HEK293 (cell line): Measurements from ENCODE around the gene PRKACB.

Experiments used
- HIC1 ChIP-seq: fragments of 450-650 bp; formaldehyde crosslinking; IDR thresholded peaks from 2 replicates; pipeline ENCODE4 v1.5.1; 2016; ENCODE audit warnings: missing biosample characterization, missing genetic modification characterization
- MZF1 ChIP-seq: fragments of 450-650 bp; formaldehyde crosslinking; IDR thresholded peaks from 2 replicates; pipeline ENCODE4 v1.5.1; 2017; ENCODE audit warnings: missing biosample characterization, missing genetic modification characterization, borderline replicate concordance
- SALL2 ChIP-seq: fragments of 450-650 bp; formaldehyde crosslinking; IDR thresholded peaks from 2 replicates; pipeline ENCODE4 v1.5.0; 2017; ENCODE audit warnings: missing biosample characterization, mild to moderate bottlenecking, missing genetic modification characterization, borderline replicate concordance
- ZNF140 ChIP-seq: fragments of 450-650 bp; formaldehyde crosslinking; IDR thresholded peaks from 2 replicates; pipeline ENCODE4 v1.5.1; 2016; ENCODE audit warnings: missing biosample characterization, missing genetic modification characterization
- ZNF600 ChIP-seq: fragments of 450-650 bp; formaldehyde crosslinking; IDR thresholded peaks from 2 replicates; pipeline ENCODE4 v1.5.1; 2016; ENCODE audit warnings: missing biosample characterization, missing genetic modification characterization
- TF ChIP-seq, protein P1 (sequence below): fragments of 450-650 bp; formaldehyde crosslinking; IDR thresholded peaks from 2 replicates; pipeline ENCODE4 v1.5.1; 2016; ENCODE audit warnings: missing biosample characterization, missing genetic modification characterization, borderline replicate concordance
- TF ChIP-seq, protein P2 (sequence below): fragments of 450-650 bp; formaldehyde crosslinking; conservative IDR thresholded peaks from 2 replicates; pipeline ENCODE4 v1.5.1; 2016; ENCODE audit warnings: low read depth, missing biosample characterization, missing genetic modification characterization
- TF ChIP-seq, protein P3 (sequence below): fragments of 450-650 bp; formaldehyde crosslinking; IDR thresholded peaks from 2 replicates; pipeline ENCODE4 v1.5.1; 2016; ENCODE audit warnings: missing biosample characterization, missing genetic modification characterization
- TF ChIP-seq, protein P4 (sequence below): fragments of 450-650 bp; formaldehyde crosslinking; IDR thresholded peaks from 2 replicates; pipeline ENCODE4 v1.5.1; 2017; ENCODE audit warnings: missing biosample characterization, mild to moderate bottlenecking, missing genetic modification characterization, moderate library complexity

GRCh38 chr1:84246213-84246612, 102.1 kb downstream of the PRKACB start:
- TF ChIP-seq, protein P1, sequence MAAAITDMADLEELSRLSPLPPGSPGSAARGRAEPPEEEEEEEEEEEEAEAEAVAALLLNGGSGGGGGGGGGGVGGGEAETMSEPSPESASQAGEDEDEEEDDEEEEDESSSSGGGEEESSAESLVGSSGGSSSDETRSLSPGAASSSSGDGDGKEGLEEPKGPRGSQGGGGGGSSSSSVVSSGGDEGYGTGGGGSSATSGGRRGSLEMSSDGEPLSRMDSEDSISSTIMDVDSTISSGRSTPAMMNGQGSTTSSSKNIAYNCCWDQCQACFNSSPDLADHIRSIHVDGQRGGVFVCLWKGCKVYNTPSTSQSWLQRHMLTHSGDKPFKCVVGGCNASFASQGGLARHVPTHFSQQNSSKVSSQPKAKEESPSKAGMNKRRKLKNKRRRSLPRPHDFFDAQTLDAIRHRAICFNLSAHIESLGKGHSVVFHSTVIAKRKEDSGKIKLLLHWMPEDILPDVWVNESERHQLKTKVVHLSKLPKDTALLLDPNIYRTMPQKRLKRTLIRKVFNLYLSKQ (tag by site-specific recombination), result no peak
- TF ChIP-seq SALL2 (tag by site-specific recombination) (no peak), MZF1 (tag by site-specific recombination) (no peak), ZNF140 (tag by site-specific recombination) (no peak), ZNF600 (no peak), HIC1 (tag by site-specific recombination) (no peak)
- TF ChIP-seq, protein P2, sequence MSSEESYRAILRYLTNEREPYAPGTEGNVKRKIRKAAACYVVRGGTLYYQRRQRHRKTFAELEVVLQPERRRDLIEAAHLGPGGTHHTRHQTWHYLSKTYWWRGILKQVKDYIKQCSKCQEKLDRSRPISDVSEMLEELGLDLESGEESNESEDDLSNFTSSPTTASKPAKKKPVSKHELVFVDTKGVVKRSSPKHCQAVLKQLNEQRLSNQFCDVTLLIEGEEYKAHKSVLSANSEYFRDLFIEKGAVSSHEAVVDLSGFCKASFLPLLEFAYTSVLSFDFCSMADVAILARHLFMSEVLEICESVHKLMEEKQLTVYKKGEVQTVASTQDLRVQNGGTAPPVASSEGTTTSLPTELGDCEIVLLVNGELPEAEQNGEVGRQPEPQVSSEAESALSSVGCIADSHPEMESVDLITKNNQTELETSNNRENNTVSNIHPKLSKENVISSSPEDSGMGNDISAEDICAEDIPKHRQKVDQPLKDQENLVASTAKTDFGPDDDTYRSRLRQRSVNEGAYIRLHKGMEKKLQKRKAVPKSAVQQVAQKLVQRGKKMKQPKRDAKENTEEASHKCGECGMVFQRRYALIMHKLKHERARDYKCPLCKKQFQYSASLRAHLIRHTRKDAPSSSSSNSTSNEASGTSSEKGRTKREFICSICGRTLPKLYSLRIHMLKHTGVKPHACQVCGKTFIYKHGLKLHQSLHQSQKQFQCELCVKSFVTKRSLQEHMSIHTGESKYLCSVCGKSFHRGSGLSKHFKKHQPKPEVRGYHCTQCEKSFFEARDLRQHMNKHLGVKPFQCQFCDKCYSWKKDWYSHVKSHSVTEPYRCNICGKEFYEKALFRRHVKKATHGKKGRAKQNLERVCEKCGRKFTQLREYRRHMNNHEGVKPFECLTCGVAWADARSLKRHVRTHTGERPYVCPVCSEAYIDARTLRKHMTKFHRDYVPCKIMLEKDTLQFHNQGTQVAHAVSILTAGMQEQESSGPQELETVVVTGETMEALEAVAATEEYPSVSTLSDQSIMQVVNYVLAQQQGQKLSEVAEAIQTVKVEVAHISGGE (tag by site-specific recombination), result no peak
- TF ChIP-seq, protein P3, sequence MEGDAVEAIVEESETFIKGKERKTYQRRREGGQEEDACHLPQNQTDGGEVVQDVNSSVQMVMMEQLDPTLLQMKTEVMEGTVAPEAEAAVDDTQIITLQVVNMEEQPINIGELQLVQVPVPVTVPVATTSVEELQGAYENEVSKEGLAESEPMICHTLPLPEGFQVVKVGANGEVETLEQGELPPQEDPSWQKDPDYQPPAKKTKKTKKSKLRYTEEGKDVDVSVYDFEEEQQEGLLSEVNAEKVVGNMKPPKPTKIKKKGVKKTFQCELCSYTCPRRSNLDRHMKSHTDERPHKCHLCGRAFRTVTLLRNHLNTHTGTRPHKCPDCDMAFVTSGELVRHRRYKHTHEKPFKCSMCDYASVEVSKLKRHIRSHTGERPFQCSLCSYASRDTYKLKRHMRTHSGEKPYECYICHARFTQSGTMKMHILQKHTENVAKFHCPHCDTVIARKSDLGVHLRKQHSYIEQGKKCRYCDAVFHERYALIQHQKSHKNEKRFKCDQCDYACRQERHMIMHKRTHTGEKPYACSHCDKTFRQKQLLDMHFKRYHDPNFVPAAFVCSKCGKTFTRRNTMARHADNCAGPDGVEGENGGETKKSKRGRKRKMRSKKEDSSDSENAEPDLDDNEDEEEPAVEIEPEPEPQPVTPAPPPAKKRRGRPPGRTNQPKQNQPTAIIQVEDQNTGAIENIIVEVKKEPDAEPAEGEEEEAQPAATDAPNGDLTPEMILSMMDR, result no peak
- TF ChIP-seq, protein P4, sequence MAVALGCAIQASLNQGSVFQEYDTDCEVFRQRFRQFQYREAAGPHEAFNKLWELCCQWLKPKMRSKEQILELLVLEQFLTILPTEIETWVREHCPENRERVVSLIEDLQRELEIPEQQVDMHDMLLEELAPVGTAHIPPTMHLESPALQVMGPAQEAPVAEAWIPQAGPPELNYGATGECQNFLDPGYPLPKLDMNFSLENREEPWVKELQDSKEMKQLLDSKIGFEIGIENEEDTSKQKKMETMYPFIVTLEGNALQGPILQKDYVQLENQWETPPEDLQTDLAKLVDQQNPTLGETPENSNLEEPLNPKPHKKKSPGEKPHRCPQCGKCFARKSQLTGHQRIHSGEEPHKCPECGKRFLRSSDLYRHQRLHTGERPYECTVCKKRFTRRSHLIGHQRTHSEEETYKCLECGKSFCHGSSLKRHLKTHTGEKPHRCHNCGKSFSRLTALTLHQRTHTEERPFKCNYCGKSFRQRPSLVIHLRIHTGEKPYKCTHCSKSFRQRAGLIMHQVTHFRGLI (tag by site-specific recombination), result no peak
